Glutamatergic neuron (in vitro differentiated cells): ENCODE results near the gene HTR2A. TPM values are rescaled to one million over a fixed set of nuclear protein-coding genes. Genes with fewer than 3 reads are reported as not detected.
A peak's percentile ranks its signal among the peaks of the same experiment; 100 is the strongest.

Experiments used
- DNase-seq: peaks from one replicate; pipeline ENCODE4 v3.0.0; 2022
- H3K27ac Mint-ChIP-seq: one replicate; pipeline ENCODE4 v1.8.0; 2020; ENCODE audit warnings: mild to moderate bottlenecking, mixed read lengths, inconsistent platforms; ENCODE audit not compliant: unreplicated experiment
- H3K27me3 Mint-ChIP-seq: one replicate; pipeline ENCODE4 v1.8.0; 2020; ENCODE audit warnings: mild to moderate bottlenecking, moderate library complexity, mixed read lengths, inconsistent platforms; ENCODE audit not compliant: unreplicated experiment
- H3K36me3 Mint-ChIP-seq: one replicate; pipeline ENCODE4 v1.8.0; 2020; ENCODE audit warnings: mild to moderate bottlenecking, mixed read lengths, inconsistent platforms; ENCODE audit not compliant: unreplicated experiment
- H3K4me1 Mint-ChIP-seq: one replicate; pipeline ENCODE4 v1.8.0; 2020; ENCODE audit warnings: mild to moderate bottlenecking, low read depth, mixed read lengths, inconsistent platforms; ENCODE audit not compliant: unreplicated experiment
- H3K4me3 Mint-ChIP-seq: one replicate; pipeline ENCODE4 v1.8.0; 2020; ENCODE audit warnings: mild to moderate bottlenecking, mixed read lengths, inconsistent platforms; ENCODE audit not compliant: unreplicated experiment
- H3K9me3 Mint-ChIP-seq: one replicate; pipeline ENCODE4 v1.8.0; 2020; ENCODE audit warnings: mild to moderate bottlenecking, moderate library complexity, mixed read lengths, inconsistent platforms; ENCODE audit not compliant: unreplicated experiment
- CTCF ChIP-seq: fragments of 200-600 bp; sonication (generic); IDR thresholded peaks from one replicate; pipeline ENCODE4 v1.5.0; 2021; ENCODE audit not compliant: partially characterized antibody, unreplicated experiment
- long read RNA-seq: library from polyadenylated mRNA; unstranded; transcript quantifications from one replicate; pipeline ENCODE4 v2.0.0, GENCODE V29; 2020; ENCODE audit not compliant: unreplicated experiment
- total RNA-seq: library from RNA; stranded (reverse); fragmentation: NEBNext Ultra II Directional; extraction: Animal tissue kit (Norgen Biotek cat#: 25700); gene quantifications from one replicate; pipeline ENCODE4 v1.2.1, GENCODE V29; 2021; ENCODE audit not compliant: unreplicated experiment

Gene HTR2A
- total RNA-seq, result not detected
- long read RNA-seq, result 0 reads

- TF ChIP-seq CTCF, result no peak
- Mint-ChIP-seq H3K36me3 (no peaks in the 10 kb centered on the region), H3K27me3 (peaks cover 2% of the 10 kb centered on the region), H3K27ac (peak within 1 kb of the TSS; percentile 29), H3K9me3 (no peaks in the 10 kb centered on the region), H3K4me3 (peak within 1 kb of the TSS; percentile 11), H3K4me1 (peaks cover 27% of the 10 kb centered on the region)
- no peak for DNase-seq
Observed at GRCh38 chr13:46896341-46897137, at the start of gene HTR2A. Gene HTR2A, minus strand, starts transcription at chr13:46897053. Its CDS starts 1,147 bp downstream, at chr13:46895906.

DNA sequence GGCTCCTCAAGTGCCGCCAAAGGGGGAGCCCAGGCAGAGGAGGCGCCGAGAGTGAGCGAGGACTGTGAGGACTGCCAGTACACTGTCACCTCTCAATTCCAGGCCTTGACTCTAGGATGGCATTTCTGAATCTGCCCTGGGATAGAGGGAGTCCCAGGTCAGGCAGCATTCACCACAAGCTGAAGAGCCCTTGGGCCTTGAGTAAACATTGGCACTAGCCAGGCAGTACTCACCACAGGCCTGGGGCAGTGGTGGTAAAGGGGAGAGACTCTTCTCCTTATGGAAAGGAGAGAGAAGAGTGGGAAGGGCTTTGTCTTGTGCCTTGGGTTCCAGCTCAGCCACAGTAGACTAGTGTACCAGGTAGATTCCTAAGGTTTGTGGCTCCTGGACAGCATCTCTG is 39.7 kb upstream of the HTR2A start:
- no peaks in the 10 kb centered on the region for H3K27me3 Mint-ChIP-seq
- DNase-seq, result no peak
- H3K9me3 Mint-ChIP-seq, result peaks cover 7% of the 10 kb centered on the region
- H3K36me3 Mint-ChIP-seq, result no peaks in the 10 kb centered on the region
- H3K27ac Mint-ChIP-seq, result no peak overlapping the region
- no peak for TF ChIP-seq CTCF
- H3K4me1 Mint-ChIP-seq, result no peaks in the 10 kb centered on the region
- no peak overlapping the region for H3K4me3 Mint-ChIP-seq

GRCh38 chr13:46934749-46935148 is 37.9 kb upstream of the HTR2A start:
- no peak overlapping the region for H3K27ac Mint-ChIP-seq

GRCh38 chr13:46926916-46927590 is 30.2 kb upstream of the HTR2A start:
- no peak for TF ChIP-seq CTCF
- H3K27ac Mint-ChIP-seq, result no peak overlapping the region
- H3K36me3 Mint-ChIP-seq, result no peaks in the 10 kb centered on the region
- DNase-seq, result no peak
- no peaks in the 10 kb centered on the region for H3K4me1 Mint-ChIP-seq
- no peaks in the 10 kb centered on the region for H3K27me3 Mint-ChIP-seq
- H3K4me3 Mint-ChIP-seq, result no peak overlapping the region
- H3K9me3 Mint-ChIP-seq, result no peaks in the 10 kb centered on the region

More at GRCh38 chr13:46934749-46935148, 37.9 kb upstream of the HTR2A start:
- Mint-ChIP-seq H3K4me1 (no peaks in the 10 kb centered on the region), H3K4me3 (no peak overlapping the region), H3K36me3 (no peaks in the 10 kb centered on the region), H3K27me3 (no peaks in the 10 kb centered on the region), H3K9me3 (peaks cover 7% of the 10 kb centered on the region)
- TF ChIP-seq CTCF, result no peak
- DNase-seq, result no peak

GRCh38 chr13:46925486-46925885 is 28.6 kb upstream of the HTR2A start:
- Mint-ChIP-seq H3K4me3 (no peak overlapping the region), H3K36me3 (no peaks in the 10 kb centered on the region), H3K27ac (no peak overlapping the region), H3K4me1 (no peaks in the 10 kb centered on the region), H3K27me3 (no peaks in the 10 kb centered on the region), H3K9me3 (no peaks in the 10 kb centered on the region)
- DNase-seq, result no peak
- TF ChIP-seq CTCF, result no peak
